MCF 10A (cell line): ENCODE measurements around the gene CCDC181. TPM values are rescaled to one million over a fixed set of nuclear protein-coding genes. Genes with fewer than 3 reads are reported as not detected.
"Not testable (repeated sequence)": the region's sequence is repeated elsewhere in the genome, so short reads cannot be mapped to it uniquely, and the experiment has no call there.

Experiments
- BruUV-seq: library from RNA; stranded (reverse); fragments of 400-500 nt; replicated peaks from 2 replicates; lab custom pipeline; 2021; lab: Mats Ljungman, UMichigan
- CTCF ChIA-PET: fragments of 300-600 bp; sonication (Branson Sonifier 250); formaldehyde crosslinking; extraction: SDS; loops from one replicate; lab custom pipeline; 2021; ENCODE audit warnings: antibody characterized with exemption, inconsistent platforms; lab: Yijun Ruan, JAX
- POLR2A ChIA-PET: fragments of 300-600, 350-650 bp; sonication (Branson Sonifier 250); formaldehyde crosslinking; extraction: SDS; loops from one replicate; lab custom pipeline; 2020; ENCODE audit warnings: antibody characterized with exemption, inconsistent platforms; lab: Yijun Ruan, JAX
- DNase-seq: peaks from one replicate; pipeline ENCODE4 v3.0.0-alpha.2; 2018; ENCODE audit not compliant: unreplicated experiment
- H3K27ac Mint-ChIP-seq: one replicate; pipeline ENCODE4 v1.8.0; 2022; ENCODE audit warnings: mild to moderate bottlenecking, low read depth, mixed read lengths; ENCODE audit not compliant: unreplicated experiment
- H3K27me3 Mint-ChIP-seq: one replicate; pipeline ENCODE4 v1.8.0; 2022; ENCODE audit warnings: mixed read lengths; ENCODE audit not compliant: insufficient read depth, unreplicated experiment
- H3K36me3 Mint-ChIP-seq: one replicate; pipeline ENCODE4 v1.8.0; 2022; ENCODE audit warnings: mild to moderate bottlenecking, moderate library complexity, mixed read lengths; ENCODE audit not compliant: insufficient read depth, unreplicated experiment
- H3K4me1 Mint-ChIP-seq: one replicate; pipeline ENCODE4 v1.8.0; 2022; ENCODE audit warnings: mixed read lengths; ENCODE audit not compliant: insufficient read depth, unreplicated experiment
- H3K4me3 Mint-ChIP-seq: one replicate; pipeline ENCODE4 v1.8.0; 2022; ENCODE audit warnings: mild to moderate bottlenecking, moderate library complexity, mixed read lengths; ENCODE audit not compliant: unreplicated experiment
- H3K9me3 Mint-ChIP-seq: one replicate; pipeline ENCODE4 v1.8.0; 2022; ENCODE audit warnings: mixed read lengths; ENCODE audit not compliant: unreplicated experiment
- intact Hi-C: fragments of 100-400 bp; cut with micrococcal nuclease; formaldehyde crosslinking; loops from 2 replicates; pipeline ENCODE4 v1.14.1; 2022
- total RNA-seq: library from RNA; stranded (reverse); gene quantifications from 2 replicates; pipeline ENCODE4 v1.2.3, GENCODE V29; 2022
- TF ChIP-seq, protein P1 (sequence below): fragments of 200-600 bp; IDR thresholded peaks from one replicate; pipeline ENCODE4 v1.8.0; 2022; ENCODE audit warnings: antibody characterized with exemption, mild to moderate bottlenecking; ENCODE audit not compliant: unreplicated experiment

The CCDC181 gene
- total RNA-seq, 1 experiment from 2014 or later = not detected

DNA sequence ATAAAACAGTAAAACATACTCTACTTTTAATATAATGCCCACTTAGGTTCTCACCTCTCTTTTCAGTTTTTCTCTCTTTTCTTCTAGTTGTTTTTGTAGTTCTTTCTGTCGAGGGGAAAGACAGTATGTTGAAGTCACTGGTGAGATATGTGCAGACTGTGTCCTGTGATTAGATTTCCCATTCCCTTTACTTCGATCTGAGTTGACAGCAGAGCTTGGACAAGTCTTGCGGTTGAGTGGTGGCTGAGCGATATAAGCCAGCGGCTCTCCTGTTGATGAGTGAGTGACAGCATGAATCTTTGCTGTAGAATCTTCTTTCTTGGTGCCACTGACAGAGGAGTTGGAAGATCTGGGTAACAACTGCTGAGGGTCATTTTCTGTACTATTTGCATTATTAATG is 6.0 kb downstream of the CCDC181 start:
- intact Hi-C loops = no loop called here
- no peak overlapping the region for H3K4me3 Mint-ChIP-seq
- peaks cover 56% of the 10 kb centered on the region for H3K27me3 Mint-ChIP-seq
- no peak overlapping the region for H3K27ac Mint-ChIP-seq
- BruUV-seq = no TSS peak
- ChIA-PET CTCF (no interaction called here), POLR2A (no interaction called here)
- TF ChIP-seq, protein P1, sequence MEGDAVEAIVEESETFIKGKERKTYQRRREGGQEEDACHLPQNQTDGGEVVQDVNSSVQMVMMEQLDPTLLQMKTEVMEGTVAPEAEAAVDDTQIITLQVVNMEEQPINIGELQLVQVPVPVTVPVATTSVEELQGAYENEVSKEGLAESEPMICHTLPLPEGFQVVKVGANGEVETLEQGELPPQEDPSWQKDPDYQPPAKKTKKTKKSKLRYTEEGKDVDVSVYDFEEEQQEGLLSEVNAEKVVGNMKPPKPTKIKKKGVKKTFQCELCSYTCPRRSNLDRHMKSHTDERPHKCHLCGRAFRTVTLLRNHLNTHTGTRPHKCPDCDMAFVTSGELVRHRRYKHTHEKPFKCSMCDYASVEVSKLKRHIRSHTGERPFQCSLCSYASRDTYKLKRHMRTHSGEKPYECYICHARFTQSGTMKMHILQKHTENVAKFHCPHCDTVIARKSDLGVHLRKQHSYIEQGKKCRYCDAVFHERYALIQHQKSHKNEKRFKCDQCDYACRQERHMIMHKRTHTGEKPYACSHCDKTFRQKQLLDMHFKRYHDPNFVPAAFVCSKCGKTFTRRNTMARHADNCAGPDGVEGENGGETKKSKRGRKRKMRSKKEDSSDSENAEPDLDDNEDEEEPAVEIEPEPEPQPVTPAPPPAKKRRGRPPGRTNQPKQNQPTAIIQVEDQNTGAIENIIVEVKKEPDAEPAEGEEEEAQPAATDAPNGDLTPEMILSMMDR = no peak
- no peaks in the 10 kb centered on the region for H3K4me1 Mint-ChIP-seq
- DNase-seq = no peak
- H3K9me3 Mint-ChIP-seq = no peaks in the 10 kb centered on the region
- H3K36me3 Mint-ChIP-seq = no peaks in the 10 kb centered on the region

GRCh38 chr1:169414952-169415351 is 12.3 kb downstream of the CCDC181 start:
- no peak overlapping the region for H3K27ac Mint-ChIP-seq
- CTCF ChIA-PET = interaction anchor here (0.7 kb wide), 1 partner anchor 290 kb away, joined by 3 read pairs; no protein-coding TSS in a partner anchor
- intact Hi-C loops = no loop called here
- POLR2A ChIA-PET = no interaction called here
- H3K4me3 Mint-ChIP-seq = no peak overlapping the region
- no peak for DNase-seq
- no peaks in the 10 kb centered on the region for H3K36me3 Mint-ChIP-seq
- H3K9me3 Mint-ChIP-seq = peaks cover 13% of the 10 kb centered on the region
- TF ChIP-seq, protein P1 = no peak
- H3K4me1 Mint-ChIP-seq = no peaks in the 10 kb centered on the region
- H3K27me3 Mint-ChIP-seq = peaks cover 11% of the 10 kb centered on the region
- no TSS peak for BruUV-seq

DNA sequence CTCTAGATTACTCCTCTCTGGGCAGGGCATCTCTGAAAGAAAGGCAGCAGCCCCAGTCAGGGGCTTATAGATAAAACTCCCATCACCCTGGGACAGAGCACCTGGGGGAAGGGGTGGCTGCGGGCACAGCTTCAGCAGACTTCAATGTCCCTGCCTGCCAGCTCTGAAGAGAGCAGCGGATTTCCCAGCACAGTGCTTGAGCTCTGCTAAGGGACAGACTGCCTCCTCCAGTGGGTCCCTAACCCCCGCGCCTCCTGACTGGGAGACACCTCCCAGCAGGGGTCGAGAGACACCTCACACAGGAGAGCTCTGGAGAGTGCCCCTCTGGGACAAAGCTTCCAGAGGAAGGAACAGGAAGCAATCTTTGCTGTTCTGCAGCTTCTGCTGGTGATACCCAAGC is 18.9 kb downstream of the CCDC181 start:
- H3K9me3 Mint-ChIP-seq = peaks cover 33% of the 10 kb centered on the region
- DNase-seq, intact Hi-C loops, BruUV-seq, H3K36me3 Mint-ChIP-seq, H3K27ac Mint-ChIP-seq, H3K27me3 Mint-ChIP-seq, POLR2A ChIA-PET, H3K4me3 Mint-ChIP-seq, H3K4me1 Mint-ChIP-seq: not testable (repeated sequence)
- CTCF ChIA-PET = interaction anchor here (0.7 to 1.1 kb wide), 2 partner anchors 9 to 141 kb away, joined by 4 read pairs; no protein-coding TSS in a partner anchor

DNA sequence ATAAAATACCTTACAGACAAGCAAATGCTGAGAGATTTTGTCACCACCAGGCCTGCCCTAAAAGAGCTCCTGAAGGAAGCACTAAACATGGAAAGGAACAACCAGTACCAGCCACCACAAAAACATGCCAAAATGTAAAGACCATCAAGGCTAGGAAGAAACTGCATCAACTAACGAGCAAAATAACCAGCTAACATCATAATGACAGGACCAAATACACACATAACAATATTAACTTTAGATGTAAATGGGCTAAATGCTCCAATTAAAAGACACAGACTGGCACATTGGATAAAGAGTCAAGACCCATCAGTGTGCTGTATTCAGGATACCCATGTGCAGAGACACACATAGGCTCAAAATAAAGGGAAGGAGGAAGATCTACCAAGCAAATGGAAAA is 24.7 kb downstream of the CCDC181 start:
- CTCF ChIA-PET, DNase-seq, BruUV-seq: not testable (repeated sequence)

DNA sequence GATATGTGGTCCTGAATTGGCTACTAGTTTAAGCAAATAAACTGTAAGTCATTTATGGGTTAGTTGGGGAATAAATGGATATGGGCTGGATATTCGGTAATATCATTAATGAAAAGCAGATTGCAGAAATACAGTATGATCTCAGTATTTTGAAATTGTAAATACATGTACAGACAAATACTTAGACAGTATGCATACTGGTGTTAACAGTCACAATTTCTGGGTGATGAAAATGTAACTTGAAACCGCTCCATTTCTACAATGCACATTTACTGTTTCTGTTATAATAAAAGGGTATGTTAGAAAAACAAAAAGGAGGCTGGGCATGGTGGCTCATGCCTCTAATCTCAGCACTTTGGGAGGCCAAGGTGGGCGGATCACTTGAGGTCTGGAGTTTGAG is 31.3 kb downstream of the CCDC181 start:
- ChIA-PET CTCF (interaction anchor here (0.7 to 0.8 kb wide), 3 partner anchors 22 to 760 kb away, joined by 3 to 4 read pairs (median 3); no protein-coding TSS in a partner anchor), POLR2A (interaction anchor here (1.5 kb wide), 1 partner anchor 88 kb away, joined by 5 read pairs; no protein-coding TSS in a partner anchor)
- Mint-ChIP-seq H3K9me3 (peaks cover 11% of the 10 kb centered on the region), H3K27me3 (no peaks in the 10 kb centered on the region), H3K4me3 (no peak overlapping the region), H3K36me3 (peaks cover 57% of the 10 kb centered on the region), H3K27ac (no peak overlapping the region), H3K4me1 (no peaks in the 10 kb centered on the region)
- no TSS peak for BruUV-seq
- TF ChIP-seq, protein P1 = no peak
- intact Hi-C loops = no loop called here
- DNase-seq = no peak

More for the DNA sequence above, 24.7 kb downstream of the CCDC181 start:
- H3K9me3 Mint-ChIP-seq = peaks cover 35% of the 10 kb centered on the region
- H3K4me3 Mint-ChIP-seq, H3K27ac Mint-ChIP-seq, H3K4me1 Mint-ChIP-seq, POLR2A ChIA-PET, H3K36me3 Mint-ChIP-seq, H3K27me3 Mint-ChIP-seq, intact Hi-C loops: not testable (repeated sequence)
